HG02981 (cell line): ENCODE data around the gene EGFR.

Experiments
- ATAC-seq: cut with Tn5 transposase; IDR thresholded peaks from one replicate; pipeline ENCODE4 v1.9.1; 2021; ENCODE audit warnings: mild to moderate bottlenecking, moderate library complexity; ENCODE audit not compliant: unreplicated experiment

The EGFR gene

DNA sequence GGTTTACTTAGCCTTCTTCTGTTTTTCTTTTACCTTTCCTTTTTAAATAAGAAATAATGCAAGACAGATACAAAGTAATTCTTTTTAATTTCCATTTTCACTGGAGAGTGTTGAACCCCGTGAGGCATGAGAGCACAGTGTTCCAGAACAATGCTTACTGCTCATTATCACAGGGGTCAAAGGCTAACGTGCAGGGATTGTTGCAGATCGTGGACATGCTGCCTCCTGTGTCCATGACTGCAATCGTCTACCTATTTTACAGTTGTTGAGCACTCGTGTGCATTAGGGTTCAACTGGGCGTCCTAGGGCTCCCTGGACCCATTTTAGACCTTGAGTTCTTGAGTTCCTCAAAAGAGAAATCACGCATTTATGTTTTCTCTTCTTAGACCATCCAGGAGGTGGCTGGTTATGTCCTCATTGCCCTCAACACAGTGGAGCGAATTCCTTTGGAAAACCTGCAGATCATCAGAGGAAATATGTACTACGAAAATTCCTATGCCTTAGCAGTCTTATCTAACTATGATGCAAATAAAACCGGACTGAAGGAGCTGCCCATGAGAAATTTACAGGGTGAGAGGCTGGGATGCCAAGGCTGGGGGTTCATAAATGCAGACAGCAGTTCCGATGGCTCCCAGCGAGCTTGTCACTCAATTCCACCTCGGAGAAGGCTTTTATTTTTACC is 124.2 kb downstream of the EGFR start:
- ATAC-seq, result no peak

DNA sequence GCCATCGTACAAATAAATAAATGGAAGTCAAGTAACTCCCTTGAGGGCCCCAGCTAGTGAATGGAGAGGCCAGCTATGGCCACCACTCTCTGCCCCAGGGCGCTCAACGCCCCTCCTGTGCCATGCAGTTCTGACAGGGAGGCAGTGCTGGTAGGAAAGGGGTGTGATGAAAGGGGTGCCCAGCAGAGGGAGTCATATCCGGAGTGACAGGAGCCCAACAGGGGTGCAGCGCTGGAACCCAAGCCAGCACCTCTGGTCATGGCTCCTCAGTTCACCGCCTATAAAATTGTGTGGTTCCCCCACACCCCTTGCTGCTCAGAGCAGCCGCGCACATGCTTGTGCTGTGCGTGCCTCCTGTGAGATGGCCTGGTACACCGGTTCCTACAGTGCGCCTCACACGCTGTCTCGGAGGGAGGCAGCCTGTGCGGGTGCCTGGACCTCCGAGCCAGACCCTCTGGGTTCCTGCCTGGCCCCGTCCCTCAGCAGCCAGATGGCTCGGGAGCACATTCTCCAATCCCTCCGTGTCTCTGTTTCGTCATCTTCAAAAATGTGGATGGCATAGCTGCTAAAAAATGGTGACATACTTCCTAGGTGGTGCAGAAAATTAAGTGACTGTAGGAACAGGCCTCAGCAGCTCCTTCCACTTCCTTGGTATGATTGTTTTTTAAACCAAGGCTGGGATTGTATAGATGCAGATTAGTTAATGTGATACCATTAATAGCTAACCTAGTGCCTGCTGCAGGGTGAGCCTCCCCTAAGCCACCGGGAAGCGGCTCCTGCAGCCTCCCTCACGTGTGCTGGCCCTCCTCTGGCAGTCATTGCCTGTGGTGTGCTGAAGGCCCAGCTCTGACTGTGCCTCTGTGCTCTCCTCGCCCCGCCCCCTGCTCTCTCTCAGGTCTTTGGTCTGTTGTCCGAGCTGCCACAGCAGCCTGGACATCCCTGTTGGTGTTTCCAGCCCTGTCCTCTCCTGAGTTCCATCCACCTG is 125.8 kb downstream of the EGFR start:
- ATAC-seq, result no peak

DNA sequence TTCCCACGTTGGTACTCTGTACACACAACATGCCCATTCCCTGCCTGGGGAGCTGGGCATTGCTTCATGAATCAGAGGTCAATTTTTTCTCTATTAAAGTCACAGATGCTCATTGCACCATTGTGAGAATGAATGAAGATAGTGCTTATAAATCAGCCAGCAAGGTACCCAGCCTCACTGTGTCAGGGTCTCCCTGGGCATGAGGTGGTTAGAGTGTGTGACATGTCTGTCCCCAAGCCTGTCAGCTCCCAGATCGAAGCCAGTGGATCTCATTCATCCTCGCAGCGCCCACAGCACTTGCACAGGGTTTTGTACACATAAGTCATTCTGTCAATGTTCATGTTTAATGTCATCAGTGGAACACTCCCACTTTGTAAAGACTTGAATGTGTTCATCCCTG is 126.8 kb downstream of the EGFR start:
- no peak for ATAC-seq

GRCh38 chr7:55147101-55147500 is 128.3 kb downstream of the EGFR start:
- no peak for ATAC-seq

DNA sequence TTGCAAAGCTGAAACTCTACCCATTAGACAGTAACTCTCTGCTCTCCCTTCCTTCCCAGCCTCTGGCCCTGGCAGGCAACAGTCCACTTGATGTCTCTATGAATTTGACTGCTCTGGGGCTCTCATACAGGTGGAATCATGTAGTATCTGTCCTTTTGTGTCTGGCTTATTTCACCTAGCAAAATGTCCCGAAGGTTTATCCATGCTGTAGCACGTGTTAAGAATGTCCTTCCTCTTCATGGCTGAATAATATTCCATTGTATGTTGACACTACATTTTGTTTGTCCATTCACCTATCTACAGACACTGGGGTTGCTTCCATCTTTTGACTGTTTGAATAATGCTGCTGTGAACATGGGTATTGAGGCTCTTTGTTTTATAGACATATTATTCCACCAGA is 128.9 kb downstream of the EGFR start:
- no peak for ATAC-seq

GRCh38 chr7:55148571-55148970 is 129.8 kb downstream of the EGFR start:
- ATAC-seq, result no peak

GRCh38 chr7:55149001-55149400 is 130.2 kb downstream of the EGFR start:
- ATAC-seq, result no peak

DNA sequence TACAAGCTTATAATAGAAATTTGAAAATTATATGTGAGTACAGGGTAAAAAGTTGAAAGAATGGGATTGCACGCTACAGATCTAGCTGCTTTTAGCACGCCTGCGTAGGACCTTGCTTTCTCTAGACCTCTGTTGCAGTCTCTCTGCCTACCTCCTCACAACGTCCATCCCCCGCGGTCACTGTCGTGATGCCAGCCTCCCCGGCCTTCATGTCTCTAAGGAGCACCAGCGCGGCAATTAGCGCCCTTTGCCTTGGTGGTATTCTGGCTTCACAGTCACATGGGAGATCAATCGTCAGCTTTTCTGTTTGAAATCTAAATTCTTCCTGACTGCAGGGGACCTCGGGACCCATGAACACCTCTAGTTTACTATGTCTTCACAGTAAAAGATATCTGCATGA is 131.3 kb downstream of the EGFR start:
- no peak for ATAC-seq

GRCh38 chr7:55150709-55151451 is 132.1 kb downstream of the EGFR start:
- ATAC-seq, result no peak

- ATAC-seq, result no peak
Measured at GRCh38 chr7:55152516-55152915, 133.7 kb downstream of the EGFR start.

DNA sequence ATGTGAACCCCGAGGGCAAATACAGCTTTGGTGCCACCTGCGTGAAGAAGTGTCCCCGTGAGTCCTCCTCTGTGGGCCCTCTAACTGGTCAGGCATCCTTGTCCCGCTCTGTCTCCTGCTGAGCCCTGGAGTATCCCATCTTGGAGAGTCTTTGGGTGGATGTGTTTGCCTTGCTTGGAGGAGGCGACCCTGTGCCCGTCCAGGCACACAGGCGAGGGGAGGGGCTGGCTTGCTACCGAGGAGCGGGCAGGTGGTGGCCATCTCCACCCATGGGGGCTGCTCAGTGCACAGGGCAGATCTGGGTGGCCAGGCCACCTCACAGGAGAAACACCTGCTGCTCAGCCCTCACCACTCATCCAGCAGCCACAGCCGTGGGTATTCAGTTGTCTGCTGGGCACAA is 135.3 kb downstream of the EGFR start:
- ATAC-seq, result no peak

GRCh38 chr7:55155351-55156117 is 136.7 kb downstream of the EGFR start:
- ATAC-seq, result no peak

- no peak for ATAC-seq
Measured at GRCh38 chr7:55156919-55157763, 138.3 kb downstream of the EGFR start.

- ATAC-seq, result no peak
Measured at GRCh38 chr7:55157764-55158105, 138.9 kb downstream of the EGFR start.

GRCh38 chr7:55158541-55159382 is 139.9 kb downstream of the EGFR start:
- ATAC-seq, result no peak

- no peak for ATAC-seq
Measured at GRCh38 chr7:55160539-55160938, 141.7 kb downstream of the EGFR start.

DNA sequence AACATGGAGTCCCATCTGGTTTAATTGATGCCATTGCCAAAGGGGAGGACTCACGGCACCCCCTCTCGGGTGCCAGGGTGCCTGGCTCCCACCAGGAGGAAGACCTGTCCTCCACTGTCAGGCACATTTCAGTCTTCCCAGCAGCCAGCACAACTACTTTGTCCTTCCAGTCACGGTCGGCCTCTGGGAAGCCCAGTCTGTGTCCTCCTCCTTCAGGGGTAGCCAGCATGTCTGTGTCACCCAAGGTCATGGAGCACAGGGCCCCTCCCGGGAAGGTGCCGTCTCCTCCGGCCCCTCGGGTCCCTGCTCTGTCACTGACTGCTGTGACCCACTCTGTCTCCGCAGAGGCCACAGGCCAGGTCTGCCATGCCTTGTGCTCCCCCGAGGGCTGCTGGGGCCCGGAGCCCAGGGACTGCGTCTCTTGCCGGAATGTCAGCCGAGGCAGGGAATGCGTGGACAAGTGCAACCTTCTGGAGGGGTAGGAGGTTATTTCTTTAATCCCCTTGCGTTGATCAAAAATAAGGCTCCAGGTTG is 142.4 kb downstream of the EGFR start:
- no peak for ATAC-seq

DNA sequence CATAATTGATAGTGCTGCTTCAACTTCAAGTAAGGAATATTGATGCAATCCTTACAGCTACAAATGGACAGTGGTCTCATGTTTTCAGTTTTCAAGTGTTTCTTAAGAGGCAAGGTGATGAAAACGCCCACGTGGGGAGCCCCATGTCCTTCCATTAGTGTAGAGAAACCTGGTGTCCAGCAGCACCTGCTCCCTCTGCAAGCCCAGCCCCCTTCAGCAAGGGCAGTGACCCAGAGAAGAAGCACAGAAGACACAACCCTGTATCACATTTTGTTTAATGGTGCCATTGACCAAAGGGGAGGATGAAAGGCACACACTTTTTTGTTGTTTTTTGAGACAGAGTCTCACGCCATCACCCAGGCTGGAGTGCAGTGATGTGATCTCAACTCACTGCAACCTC is 143.7 kb downstream of the EGFR start:
- ATAC-seq, result no peak

DNA sequence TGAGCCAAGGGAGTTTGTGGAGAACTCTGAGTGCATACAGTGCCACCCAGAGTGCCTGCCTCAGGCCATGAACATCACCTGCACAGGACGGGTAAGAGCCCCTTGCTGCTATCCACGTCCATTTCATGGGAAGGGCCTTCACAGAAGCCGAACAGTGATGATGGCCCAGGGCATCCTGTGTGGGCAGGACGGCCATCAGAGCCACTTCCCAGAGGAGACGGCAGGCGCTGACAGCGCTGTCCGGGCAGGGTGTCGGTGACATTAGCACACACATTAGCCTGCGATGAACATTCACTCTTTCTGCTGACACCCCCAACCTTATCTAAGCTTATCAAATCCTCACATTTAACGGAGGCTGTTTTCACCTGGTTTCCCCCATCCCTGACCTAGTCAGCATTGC is 144.9 kb downstream of the EGFR start:
- no peak for ATAC-seq
